ENCODE data around the gene GSK3A. TPM values are rescaled to one million over a fixed set of nuclear protein-coding genes. Genes with fewer than 3 reads are reported as not detected.

Gene GSK3A
- total and polyA plus RNA-seq, 2 of the 8 experiments (the other 6 are each of a cell fraction or from before 2014, with no cell fraction given) = 55.3 to 84.0 TPM

DNA sequence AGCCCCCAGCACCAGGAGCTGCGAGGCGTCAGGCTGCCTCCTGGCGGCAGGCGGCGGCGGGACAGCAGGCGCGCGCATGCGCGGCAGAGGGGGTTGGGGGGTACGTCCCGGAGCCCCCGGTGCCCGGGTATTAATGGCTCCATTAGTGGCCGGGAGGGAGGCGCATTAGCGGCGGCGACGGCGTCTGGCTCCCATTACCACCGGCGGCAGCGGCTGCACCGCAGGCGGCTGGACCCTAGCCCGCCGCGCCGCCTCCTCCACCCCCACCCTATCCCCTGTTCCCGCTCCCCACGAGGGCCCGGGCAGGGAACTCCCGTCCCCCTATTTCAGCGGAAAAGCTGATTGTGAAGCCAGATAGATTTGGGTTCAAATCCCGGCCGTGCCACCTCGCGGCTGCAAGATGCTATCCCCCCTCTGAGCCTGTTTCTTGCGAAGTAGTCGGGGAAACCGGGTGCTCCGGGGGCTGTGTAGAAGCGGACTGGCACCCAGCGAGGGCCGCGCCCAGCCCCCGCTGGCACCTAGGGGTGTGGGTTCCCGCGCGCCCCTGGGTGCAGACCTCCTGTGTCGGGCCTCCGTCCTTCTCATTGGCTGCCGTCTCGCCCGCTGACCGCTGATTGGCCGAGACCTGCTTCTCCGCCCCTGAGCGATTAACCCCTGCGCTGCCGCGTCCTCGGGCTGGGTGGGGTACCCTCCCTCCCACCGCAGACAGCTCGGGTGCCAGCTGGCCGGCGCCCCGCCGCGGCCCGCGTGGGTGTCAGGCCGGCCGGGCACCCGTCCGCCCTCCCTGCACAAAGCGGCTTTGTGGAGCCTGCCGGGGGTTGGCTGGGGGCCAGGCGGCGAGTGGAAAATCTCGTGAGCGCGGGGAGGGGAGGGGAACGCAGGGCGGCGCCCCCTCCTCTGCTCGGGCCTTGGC, 37.8 kb upstream of the GSK3A start (continued):
- TF ChIP-seq, protein P1, sequence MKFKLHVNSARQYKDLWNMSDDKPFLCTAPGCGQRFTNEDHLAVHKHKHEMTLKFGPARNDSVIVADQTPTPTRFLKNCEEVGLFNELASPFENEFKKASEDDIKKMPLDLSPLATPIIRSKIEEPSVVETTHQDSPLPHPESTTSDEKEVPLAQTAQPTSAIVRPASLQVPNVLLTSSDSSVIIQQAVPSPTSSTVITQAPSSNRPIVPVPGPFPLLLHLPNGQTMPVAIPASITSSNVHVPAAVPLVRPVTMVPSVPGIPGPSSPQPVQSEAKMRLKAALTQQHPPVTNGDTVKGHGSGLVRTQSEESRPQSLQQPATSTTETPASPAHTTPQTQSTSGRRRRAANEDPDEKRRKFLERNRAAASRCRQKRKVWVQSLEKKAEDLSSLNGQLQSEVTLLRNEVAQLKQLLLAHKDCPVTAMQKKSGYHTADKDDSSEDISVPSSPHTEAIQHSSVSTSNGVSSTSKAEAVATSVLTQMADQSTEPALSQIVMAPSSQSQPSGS (IDR thresholded peaks at IDR 0.05; ENCODE audit: low read length) = 0 out of 2 replicates have a peak, but pooled peaks have one; percentile 46
- TF ChIP-seq BACH1 (IDR thresholded peaks at IDR 0.05; ENCODE audit: low read length) (no peak), SRF (IDR thresholded peaks at IDR 0.05; ENCODE audit: low read depth, low read length) (no peak)
